NCI-H1930 (cell line): ENCODE results near the gene UGT1A6.

ENCODE experiments used
- DNase-seq, 2 experiments: peaks; one replicate each; lab custom pipeline; 2025; lab: John Stamatoyannopoulos, UW

The UGT1A6 gene

DNA sequence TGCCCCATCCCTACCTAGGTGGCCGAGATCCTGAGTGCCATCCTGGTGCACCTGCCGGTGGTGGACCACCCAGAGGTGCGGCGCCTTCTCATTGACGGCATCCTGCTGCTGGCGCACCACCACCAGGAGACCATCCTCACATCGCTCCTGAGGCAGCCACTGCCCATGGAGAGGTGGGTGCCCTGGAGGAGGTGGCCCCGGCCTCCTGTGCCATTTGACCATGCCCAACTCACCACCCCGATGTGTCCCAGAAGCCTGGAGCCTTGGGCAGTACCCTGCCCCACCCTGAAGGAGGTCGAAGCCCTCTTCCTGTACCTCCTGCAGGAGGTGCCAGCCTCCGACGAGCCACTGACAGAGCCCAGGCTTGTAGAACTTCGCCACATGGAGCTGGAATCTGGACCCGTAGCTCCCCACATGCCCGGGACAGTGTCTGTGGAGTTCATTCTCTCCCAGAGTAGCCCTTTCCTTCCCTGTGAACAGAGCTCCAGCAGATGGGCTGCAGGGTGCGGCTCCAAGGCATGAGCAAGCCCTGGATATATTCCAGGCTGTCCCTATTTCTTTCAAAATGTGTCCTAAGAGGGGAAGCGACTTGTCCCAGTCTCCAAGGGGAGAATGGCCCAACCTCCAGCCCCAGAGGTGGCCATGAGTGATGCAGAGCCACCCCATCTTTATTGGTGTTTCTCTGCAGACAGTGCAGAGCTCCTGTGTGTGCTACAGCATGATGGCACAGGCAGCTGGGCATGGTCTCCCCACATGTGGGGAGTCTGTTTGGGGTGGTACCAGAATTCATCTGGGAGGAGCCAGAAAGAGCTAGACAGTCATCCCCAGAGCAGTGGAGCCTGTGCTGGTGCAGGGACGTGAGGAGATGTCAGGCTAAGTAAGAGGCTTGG lies 127.4 kb downstream of the UGT1A6 start:
- DNase-seq = no peak

DNA sequence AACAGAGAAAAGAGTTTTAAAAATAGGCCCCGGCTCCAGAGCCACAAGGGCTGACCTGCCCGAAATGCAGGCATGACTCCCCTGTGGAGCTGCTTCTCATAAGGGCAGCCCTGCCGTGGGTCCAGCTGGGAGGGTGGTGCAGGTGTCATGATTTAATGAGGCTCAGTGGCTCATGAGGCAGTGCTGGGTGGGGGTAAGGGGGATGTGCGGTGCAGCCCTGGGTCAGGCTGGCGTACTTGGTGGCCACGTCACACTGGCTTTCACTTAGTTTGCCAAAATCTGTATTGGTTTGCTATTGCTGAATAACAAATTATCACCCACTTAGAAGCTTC lies 128.1 kb downstream of the UGT1A6 start:
- no peak for DNase-seq

DNA sequence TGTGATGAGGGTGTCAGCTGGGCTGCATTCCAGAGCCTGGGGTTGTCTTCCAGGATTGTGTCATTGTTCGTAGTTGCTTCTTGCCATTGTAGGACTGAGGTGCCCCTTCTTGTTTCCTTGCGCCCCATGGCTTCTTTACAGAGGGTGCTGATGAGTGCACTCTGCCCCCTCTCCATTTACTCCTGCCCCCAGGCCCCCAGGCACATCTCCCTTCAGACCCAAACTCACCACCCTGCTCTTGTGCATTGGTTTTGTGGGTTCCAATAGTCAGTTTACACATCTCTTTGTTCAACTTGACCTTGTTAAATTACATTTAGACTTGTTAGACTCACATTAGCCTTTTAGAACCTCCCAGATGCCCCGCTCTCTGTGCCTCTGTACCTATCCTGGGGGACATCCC lies 128.5 kb downstream of the UGT1A6 start:
- no peak for DNase-seq

DNA sequence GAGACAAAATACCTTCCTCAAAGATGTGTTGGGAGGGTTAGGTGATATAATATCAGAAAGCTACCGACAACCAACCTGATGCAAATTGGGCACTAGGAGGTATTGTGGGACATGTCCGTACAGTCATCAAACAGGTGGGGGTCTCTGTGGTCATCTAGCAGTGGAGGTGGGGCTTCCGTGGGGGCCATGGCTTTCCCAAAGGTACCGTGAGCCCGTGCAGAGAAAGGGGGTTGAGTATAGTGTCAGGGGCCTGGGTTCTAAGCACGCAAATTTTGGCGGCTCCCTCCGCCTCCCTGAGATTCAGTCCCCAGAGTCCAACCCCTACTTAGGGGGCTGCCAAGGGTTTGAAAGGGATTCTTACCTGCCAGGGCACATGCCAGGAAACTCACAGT lies 129.0 kb downstream of the UGT1A6 start:
- DNase-seq = no peak

DNA sequence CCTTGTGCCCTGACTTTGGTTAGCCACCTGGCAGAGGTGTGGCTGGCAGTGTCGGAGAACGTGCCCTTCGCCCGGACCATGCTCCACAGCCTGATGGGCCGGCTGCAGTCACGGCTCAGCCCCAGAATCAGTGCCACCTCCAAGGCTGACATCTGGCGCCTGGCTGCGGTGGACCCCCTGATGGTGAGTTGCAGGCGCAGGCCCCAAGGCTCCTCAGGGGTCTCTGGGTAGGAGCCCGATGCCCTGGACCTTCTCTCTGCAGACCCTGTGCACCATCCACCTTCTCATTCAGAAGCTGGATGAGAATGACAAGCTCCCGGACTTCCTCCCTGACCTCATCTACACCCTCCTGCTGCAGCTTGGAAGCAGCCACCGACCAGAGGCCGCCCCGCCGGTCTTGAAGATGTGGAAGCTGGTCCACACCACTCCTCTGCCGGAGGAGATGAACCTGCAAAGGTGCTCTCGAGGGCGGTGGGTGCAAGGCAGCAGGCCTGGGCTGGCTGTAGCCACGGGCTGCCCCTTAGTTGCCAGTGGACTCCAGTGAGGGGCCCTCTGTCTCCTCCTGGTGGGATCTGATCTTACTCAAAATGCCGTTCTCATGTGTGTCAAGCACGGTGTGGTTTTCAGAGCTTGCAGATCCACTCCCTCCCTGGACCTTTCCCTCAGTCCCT lies 129.5 kb downstream of the UGT1A6 start:
- DNase-seq = no peak
